DND-41 (cell line): Measurements from ENCODE around the gene TNFAIP2.
"Not testable (repeated sequence)": the region's sequence is repeated elsewhere in the genome, so short reads cannot be mapped to it uniquely, and the experiment has no call there.

Source experiments
- ATAC-seq: fragments of 200-7000 bp; cut with Tn5 transposase; 3 replicates; pipeline ENCODE4 v1.9.1; 2021; ENCODE audit warnings: low read depth; ENCODE audit not compliant: insufficient read depth
- DNase-seq: peaks from one replicate; pipeline ENCODE4 v3.0.0-alpha.2; 2020
- H2AFZ ChIP-seq: 2 replicates; pipeline ENCODE4 v1.6.0; 2012; ENCODE audit warnings: low read depth, low read length
- H3K27ac ChIP-seq: 2 replicates; pipeline ENCODE4 v1.5.1; 2012; ENCODE audit warnings: low read length, inconsistent platforms
- H3K27me3 ChIP-seq: fragments of 200-600 bp; sonication (generic); 2 replicates; pipeline ENCODE4 v1.6.0; 2012; ENCODE audit warnings: low read length, mild to moderate bottlenecking, inconsistent platforms; ENCODE audit not compliant: insufficient read depth, poor library complexity
- H3K36me3 ChIP-seq: 2 replicates; pipeline ENCODE4 v1.5.1; 2012; ENCODE audit warnings: low read length, inconsistent platforms; ENCODE audit not compliant: insufficient read depth
- H3K4me1 ChIP-seq: 2 replicates; pipeline ENCODE4 v1.5.1; 2012; ENCODE audit warnings: mild to moderate bottlenecking, low read length; ENCODE audit not compliant: insufficient read depth
- H3K4me2 ChIP-seq: 2 replicates; pipeline ENCODE4 v1.6.0; 2012; ENCODE audit warnings: mild to moderate bottlenecking, moderate library complexity, low read length, inconsistent platforms; ENCODE audit not compliant: insufficient read depth
- H3K4me3 ChIP-seq, 2 experiments: fragments of 200-600 bp in 1 of 2; shearing (Covaris generic) in 1 of 2; 2 replicates each; pipeline ENCODE4 v1.5.1; 2012 to 2016; ENCODE audit warnings: inconsistent platforms in 2 of 2, low read length in 2 of 2, mild to moderate bottlenecking in 2 of 2, low read depth in 1 of 2, moderate library complexity in 1 of 2
- H3K79me2 ChIP-seq: 2 replicates; pipeline ENCODE4 v1.6.0; 2012; ENCODE audit warnings: low read length, inconsistent platforms; ENCODE audit not compliant: insufficient read depth
- H3K9ac ChIP-seq: 2 replicates; pipeline ENCODE4 v1.6.0; 2012; ENCODE audit warnings: low read depth, mild to moderate bottlenecking, inconsistent platforms, low read length, moderate library complexity
- H3K9me3 ChIP-seq: 2 replicates; pipeline ENCODE4 v1.5.1; 2012; ENCODE audit warnings: low read length, moderate library complexity, mild to moderate bottlenecking, inconsistent platforms; ENCODE audit not compliant: insufficient read depth, severe bottlenecking
- H4K20me1 ChIP-seq: 2 replicates; pipeline ENCODE4 v1.6.0; 2012; ENCODE audit warnings: low read length; ENCODE audit not compliant: insufficient read depth
- EZH2 ChIP-seq: IDR thresholded peaks from 3 replicates; pipeline ENCODE4 v1.6.1; 2012; ENCODE audit warnings: borderline replicate concordance, low read depth, mild to moderate bottlenecking, moderate library complexity, low read length, inconsistent platforms; ENCODE audit not compliant: severe bottlenecking
- TF ChIP-seq, protein P1 (sequence below): IDR thresholded peaks from 2 replicates; pipeline ENCODE4 v1.5.1; 2012; ENCODE audit warnings: borderline replicate concordance, low read length, moderate library complexity, mild to moderate bottlenecking; ENCODE audit not compliant: poor library complexity, severe bottlenecking; ENCODE audit errors: extremely low read depth

The TNFAIP2 gene

GRCh38 chr14:103169954-103170353, 46.7 kb downstream of the TNFAIP2 start:
- Histone ChIP-seq H3K36me3 (no peaks in the 10 kb centered on the region), H3K4me3 (no peak overlapping the region), H3K27me3 (no peaks in the 10 kb centered on the region), H3K9ac (no peak overlapping the region), H3K4me2 (no peak overlapping the region), H4K20me1 (no peaks in the 10 kb centered on the region), H3K9me3 (peaks cover 19% of the 10 kb centered on the region), H3K79me2 (no peaks in the 10 kb centered on the region), H3K4me1 (no peaks in the 10 kb centered on the region), H3K27ac (no peak overlapping the region), H2AFZ (no peak overlapping the region)
- ATAC-seq, result no peak
- no peak for DNase-seq
- no peak for TF ChIP-seq EZH2
- TF ChIP-seq, protein P1, sequence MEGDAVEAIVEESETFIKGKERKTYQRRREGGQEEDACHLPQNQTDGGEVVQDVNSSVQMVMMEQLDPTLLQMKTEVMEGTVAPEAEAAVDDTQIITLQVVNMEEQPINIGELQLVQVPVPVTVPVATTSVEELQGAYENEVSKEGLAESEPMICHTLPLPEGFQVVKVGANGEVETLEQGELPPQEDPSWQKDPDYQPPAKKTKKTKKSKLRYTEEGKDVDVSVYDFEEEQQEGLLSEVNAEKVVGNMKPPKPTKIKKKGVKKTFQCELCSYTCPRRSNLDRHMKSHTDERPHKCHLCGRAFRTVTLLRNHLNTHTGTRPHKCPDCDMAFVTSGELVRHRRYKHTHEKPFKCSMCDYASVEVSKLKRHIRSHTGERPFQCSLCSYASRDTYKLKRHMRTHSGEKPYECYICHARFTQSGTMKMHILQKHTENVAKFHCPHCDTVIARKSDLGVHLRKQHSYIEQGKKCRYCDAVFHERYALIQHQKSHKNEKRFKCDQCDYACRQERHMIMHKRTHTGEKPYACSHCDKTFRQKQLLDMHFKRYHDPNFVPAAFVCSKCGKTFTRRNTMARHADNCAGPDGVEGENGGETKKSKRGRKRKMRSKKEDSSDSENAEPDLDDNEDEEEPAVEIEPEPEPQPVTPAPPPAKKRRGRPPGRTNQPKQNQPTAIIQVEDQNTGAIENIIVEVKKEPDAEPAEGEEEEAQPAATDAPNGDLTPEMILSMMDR, result no peak

GRCh38 chr14:103171206-103171605, 47.9 kb downstream of the TNFAIP2 start:
- H3K4me3 ChIP-seq, H3K27me3 ChIP-seq, ATAC-seq, H3K4me2 ChIP-seq, H3K27ac ChIP-seq, DNase-seq, H3K79me2 ChIP-seq, H3K4me1 ChIP-seq, H3K9ac ChIP-seq, H3K36me3 ChIP-seq, H4K20me1 ChIP-seq, H2AFZ ChIP-seq: not testable (repeated sequence)
- peaks cover 24% of the 10 kb centered on the region for H3K9me3 ChIP-seq

- no peaks in the 10 kb centered on the region for H4K20me1 ChIP-seq
- no peaks in the 10 kb centered on the region for H3K79me2 ChIP-seq
- no peaks in the 10 kb centered on the region for H3K4me1 ChIP-seq
- H3K27ac ChIP-seq, result no peak overlapping the region
- H3K36me3 ChIP-seq, result no peaks in the 10 kb centered on the region
- DNase-seq, result no peak
- H3K27me3 ChIP-seq, result no peaks in the 10 kb centered on the region
- TF ChIP-seq, protein P1, result no peak
- TF ChIP-seq EZH2, result no peak
- H3K4me2 ChIP-seq, result no peak overlapping the region
- no peak overlapping the region for H3K9ac ChIP-seq
- no peak for ATAC-seq
- H3K4me3 ChIP-seq, result no peak overlapping the region
- no peak overlapping the region for H2AFZ ChIP-seq
- H3K9me3 ChIP-seq, result peaks cover 24% of the 10 kb centered on the region
Observed at GRCh38 chr14:103172921-103173320, 49.7 kb downstream of the TNFAIP2 start.

- not testable (repeated sequence) for H3K36me3 ChIP-seq, H3K4me2 ChIP-seq, H3K9ac ChIP-seq, H3K27me3 ChIP-seq, H3K79me2 ChIP-seq, H3K4me1 ChIP-seq, H3K4me3 ChIP-seq, H2AFZ ChIP-seq, H3K27ac ChIP-seq, ATAC-seq, H4K20me1 ChIP-seq, DNase-seq
- H3K9me3 ChIP-seq, result peaks cover 24% of the 10 kb centered on the region
Observed at GRCh38 chr14:103173887-103174286, 50.6 kb downstream of the TNFAIP2 start.

DNA sequence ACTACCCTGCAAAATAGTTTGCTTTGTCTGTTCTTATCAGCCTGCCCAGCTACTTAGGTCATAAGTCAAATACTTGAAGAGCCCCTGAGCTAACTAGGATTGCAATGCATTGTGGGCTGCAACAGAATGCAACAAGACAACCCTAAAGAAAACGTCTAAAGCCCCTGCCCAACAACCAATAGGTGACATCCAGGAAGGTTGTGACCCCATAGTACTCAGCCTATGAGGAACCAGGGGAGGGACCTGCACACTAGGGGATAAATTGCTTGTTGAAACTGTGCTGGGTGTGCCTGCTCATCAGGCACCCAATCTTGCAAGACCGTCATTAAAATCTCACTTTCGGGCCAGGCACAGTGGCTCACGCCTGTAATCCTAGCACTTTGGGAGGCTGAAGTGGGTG, 52.9 kb downstream of the TNFAIP2 start:
- not testable (repeated sequence) for H3K27ac ChIP-seq, H3K79me2 ChIP-seq, H3K36me3 ChIP-seq, H3K4me2 ChIP-seq, H3K4me3 ChIP-seq, H3K27me3 ChIP-seq, H3K4me1 ChIP-seq, DNase-seq, H2AFZ ChIP-seq, H3K9ac ChIP-seq, ATAC-seq, H4K20me1 ChIP-seq
- H3K9me3 ChIP-seq, result peaks cover 12% of the 10 kb centered on the region
